T-cell (primary cell): Measurements from ENCODE around the gene CHML. TPM values are rescaled to one million over a fixed set of nuclear protein-coding genes. Genes with fewer than 3 reads are reported as not detected.
"Not testable (repeated sequence)": the region's sequence is repeated elsewhere in the genome, so short reads cannot be mapped to it uniquely, and the experiment has no call there.

Experiments used
- ATAC-seq, 4 experiments: fragments of 200-7000 bp in 3 of 4; fragments of 150-1000 bp in 1 of 4; cut with Tn5 transposase; replicated peaks in 1 of 4; 1 replicate in 3 of 4; 2 replicates in 1 of 4; pipeline ENCODE4 v1.10.0; 2021; ENCODE audit warnings: moderate library complexity in 3 of 4, mild to moderate bottlenecking in 2 of 4, moderate number of reproducible peaks in 1 of 4
- CTCF ChIA-PET, 2 donors: fragments of 300-600 bp; sonication (Branson Sonifier 250); formaldehyde crosslinking; loops; one replicate each; lab custom pipeline; 2022; ENCODE audit warnings: antibody characterized with exemption in 2 of 2; lab: Charles Lee
- POLR2A ChIA-PET, 2 donors: fragments of 300-600 bp; sonication (Branson Sonifier 250); formaldehyde crosslinking; loops; one replicate each; lab custom pipeline; 2022; ENCODE audit warnings: antibody characterized with exemption in 2 of 2; lab: Charles Lee
- DNase-seq, 35 experiments: peaks; one replicate each; pipeline versions ENCODE4 v3.0.0 to v3.0.0-alpha.2; 2013 to 2023
- H3K27ac ChIP-seq: one replicate; pipeline ENCODE4 v1.5.1; 2013; ENCODE audit warnings: low read length
- H3K27me3 ChIP-seq, 2 experiments: replicated peaks in 1 of 2; 1 replicate in 1 of 2; 2 replicates in 1 of 2; pipeline versions ENCODE4 v1.6.1 to v1.7.0; 2013; ENCODE audit warnings: low read length in 1 of 2, mixed read lengths in 1 of 2; ENCODE audit not compliant: control insufficient read depth in 2 of 2, insufficient read depth in 2 of 2; ENCODE audit errors: extremely low read depth in 1 of 2
- H3K36me3 ChIP-seq, 2 donors: 1 replicate in 1 of 2; 2 replicates in 1 of 2; pipeline versions ENCODE4 v1.6.1 to v1.7.0; 2013; ENCODE audit warnings: low read length in 1 of 2; ENCODE audit not compliant: control insufficient read depth in 2 of 2, insufficient read depth in 1 of 2; ENCODE audit errors: extremely low read depth in 1 of 2
- H3K4me1 ChIP-seq, 2 experiments: 1 replicate in 1 of 2; 2 replicates in 1 of 2; pipeline versions ENCODE4 v1.6.1 to v1.7.0; 2013; ENCODE audit warnings: low read length in 2 of 2, mixed read lengths in 1 of 2; ENCODE audit not compliant: insufficient read depth in 2 of 2, control insufficient read depth in 1 of 2; ENCODE audit errors: extremely low read depth in 1 of 2
- H3K4me3 ChIP-seq, 2 donors: 1 replicate in 1 of 2; 2 replicates in 1 of 2; pipeline versions ENCODE4 v1.5.1 to v1.7.0; 2013; ENCODE audit warnings: mild to moderate bottlenecking in 2 of 2, low read length in 1 of 2, moderate library complexity in 1 of 2; ENCODE audit not compliant: control insufficient read depth in 1 of 2; ENCODE audit errors: extremely low read depth in 1 of 2
- H3K9me3 ChIP-seq: 2 replicates; pipeline ENCODE4 v1.7.0; 2013
- H3K27ac Mint-ChIP-seq, 2 donors: one replicate each; pipeline ENCODE4 v1.8.0; 2020 to 2021; ENCODE audit warnings: mild to moderate bottlenecking in 2 of 2, mixed read lengths in 2 of 2
- H3K27me3 Mint-ChIP-seq, 2 donors: one replicate each; pipeline ENCODE4 v1.8.0; 2021 to 2022; ENCODE audit warnings: mixed read lengths in 2 of 2
- H3K36me3 Mint-ChIP-seq: one replicate; pipeline ENCODE4 v1.8.0; 2021; ENCODE audit warnings: mixed read lengths
- H3K4me1 Mint-ChIP-seq, 3 donors: one replicate each; pipeline ENCODE4 v1.8.0; 2020 to 2022; ENCODE audit warnings: mixed read lengths in 3 of 3, mild to moderate bottlenecking in 1 of 3
- H3K4me3 Mint-ChIP-seq, 3 donors: one replicate each; pipeline ENCODE4 v1.8.0; 2020 to 2022; ENCODE audit warnings: mild to moderate bottlenecking in 3 of 3, mixed read lengths in 3 of 3, moderate library complexity in 3 of 3
- H3K9me3 Mint-ChIP-seq, 3 donors: one replicate each; pipeline ENCODE4 v1.8.0; 2020 to 2022; ENCODE audit warnings: mixed read lengths in 3 of 3
- WGBS: methylation state at CpG from one replicate; pipeline ENCODE4 v1.1.5; 2013; ENCODE audit warnings: missing lambda C conversion rate; ENCODE audit not compliant: insufficient coverage; 5-methylcytosine and 5-hydroxymethylcytosine counted together
- total RNA-seq, 35 experiments: library from RNA in 6 of 35; stranded (reverse) in 6 of 35; fragments of 120-200 nt in 1 of 35; gene quantifications; one replicate each; pipeline versions ENCODE4 v1.2.1 to v1.2.4 and lab custom pipeline; 2013 to 2026

Gene CHML
- total RNA-seq, 5 donors from 2014 or later (not counting 1 experiment from before 2014, with no cell fraction given), result 6.5 to 15.8 (median 12.4) TPM

DNA sequence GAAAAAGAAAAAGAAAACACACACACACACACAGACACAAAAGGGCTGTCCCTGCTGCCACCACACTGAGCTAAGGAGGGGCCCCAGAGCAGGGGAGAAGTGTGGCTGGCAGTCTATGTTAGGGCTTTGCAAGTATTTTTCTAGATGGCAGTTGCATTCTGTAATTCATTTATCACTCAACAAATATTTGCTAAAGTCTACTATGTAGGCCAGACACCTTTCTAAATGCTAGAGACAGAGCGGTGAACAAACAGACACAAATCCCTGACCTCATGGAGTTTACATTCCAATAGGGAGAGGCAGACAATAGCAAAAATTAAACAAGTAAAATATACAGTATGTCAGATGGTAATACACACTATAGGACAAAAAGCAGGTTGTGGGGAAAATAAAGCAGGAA is 32.1 kb upstream of the CHML start:
- DNase-seq (no peak), ATAC-seq (no peak)
- peaks cover 0 to 5% of the 10 kb centered on the region in 2 experiments for H3K27me3 ChIP-seq
- H3K27ac ChIP-seq, result no peak overlapping the region
- no peaks in the 10 kb centered on the region for H3K9me3 ChIP-seq
- CTCF ChIA-PET, result interaction anchor here in 1 of 2 donors (0.6 kb wide), 1 partner anchor 45 kb away, joined by 3 read pairs; no protein-coding TSS in a partner anchor
- Mint-ChIP-seq H3K27ac (no peak overlapping the region), H3K36me3 (no peaks in the 10 kb centered on the region), H3K4me3 (no peak overlapping the region), H3K27me3 (peaks cover 0 to 5% of the 10 kb centered on the region in 2 donors), H3K4me1 (peaks cover 10 to 14% (median 12%) of the 10 kb centered on the region in 3 donors), H3K9me3 (no peaks in the 10 kb centered on the region)
- POLR2A ChIA-PET, result interaction anchor here in 1 of 2 donors (0.7 kb wide), 1 partner anchor 335 kb away, joined by 3 read pairs; no protein-coding TSS in a partner anchor
- no peaks in the 10 kb centered on the region for H3K36me3 ChIP-seq
- peaks cover 8 to 14% of the 10 kb centered on the region in 2 experiments for H3K4me1 ChIP-seq
- no peak overlapping the region for H3K4me3 ChIP-seq
- no CpG with 5 or more reads among the region's 1 CpG for WGBS

DNA sequence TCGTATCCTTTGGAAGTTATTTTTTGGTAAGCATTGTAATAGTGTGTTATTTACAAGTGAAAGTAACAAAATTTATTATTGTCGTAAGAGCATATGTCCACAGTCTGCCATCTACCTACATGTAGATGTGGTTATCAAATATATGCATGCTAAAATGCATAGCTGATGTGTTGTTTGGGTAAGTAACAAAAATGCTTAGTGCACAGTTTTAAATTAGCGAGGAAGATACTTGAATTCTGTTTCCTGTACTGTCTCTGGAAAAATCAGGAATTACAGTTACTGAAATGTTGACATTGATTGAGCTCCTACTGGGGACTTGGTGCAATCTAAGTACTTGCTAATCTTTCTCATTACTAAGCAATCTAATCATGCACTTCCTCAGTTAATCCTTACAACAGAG is 26.2 kb upstream of the CHML start:
- Mint-ChIP-seq H3K36me3 (no peaks in the 10 kb centered on the region), H3K27ac (no peak overlapping the region), H3K27me3 (peaks cover 0 to 7% of the 10 kb centered on the region in 2 donors), H3K4me1 (no peaks in the 10 kb centered on the region), H3K4me3 (no peak overlapping the region), H3K9me3 (no peaks in the 10 kb centered on the region)
- Histone ChIP-seq H3K36me3 (no peaks in the 10 kb centered on the region), H3K4me3 (no peak overlapping the region), H3K27ac (no peak overlapping the region), H3K27me3 (peaks cover 0 to 5% of the 10 kb centered on the region in 2 experiments), H3K4me1 (no peaks in the 10 kb centered on the region), H3K9me3 (no peaks in the 10 kb centered on the region)
- DNase-seq, result no peak
- ChIA-PET CTCF (interaction anchor here in 1 of 2 donors (0.9 kb wide), 1 partner anchor 8 kb away, joined by 3 read pairs; no protein-coding TSS in a partner anchor), POLR2A (no interaction called here)
- no peak for ATAC-seq
- WGBS, result 100% methylated on average over 1 of the region's 3 CpGs

DNA sequence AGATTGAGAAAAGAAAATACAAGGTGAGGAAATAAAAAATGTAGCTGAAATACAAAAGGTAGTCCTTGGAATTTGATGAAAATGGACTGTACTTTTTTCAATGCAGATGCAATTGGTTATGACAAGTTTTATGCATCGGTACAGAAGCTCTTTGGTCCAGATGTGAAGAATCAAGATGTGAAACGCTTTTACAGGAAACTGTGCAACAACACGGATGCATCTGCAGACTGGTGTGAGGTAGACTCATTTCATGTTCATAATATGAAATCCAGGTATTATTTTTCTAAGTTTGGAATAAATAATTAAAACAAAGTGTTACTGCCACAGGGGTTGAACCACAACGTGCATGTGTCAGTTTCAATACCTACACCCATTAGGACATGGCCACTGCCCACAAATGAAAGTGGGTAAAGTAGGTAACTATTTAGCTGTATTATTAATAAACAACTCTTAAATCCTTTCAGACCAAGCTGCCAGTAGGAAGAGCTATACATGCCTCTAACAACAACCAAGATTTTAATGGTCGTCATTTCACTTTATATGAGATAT is 20.3 kb upstream of the CHML start:
- no peak overlapping the region for H3K4me3 ChIP-seq
- Mint-ChIP-seq H3K9me3 (no peaks in the 10 kb centered on the region), H3K36me3 (peaks cover 2% of the 10 kb centered on the region), H3K27me3 (peaks cover 5 to 13% of the 10 kb centered on the region in 2 donors), H3K4me1 (no peaks in the 10 kb centered on the region), H3K27ac (no peak overlapping the region), H3K4me3 (no peak overlapping the region)
- no peak overlapping the region for H3K27ac ChIP-seq
- CTCF ChIA-PET, result interaction anchor here in 1 of 2 donors (0.6 kb wide), 1 partner anchor 8 kb away, joined by 3 read pairs; no protein-coding TSS in a partner anchor
- no peak for DNase-seq
- no peaks in the 10 kb centered on the region for H3K27me3 ChIP-seq
- POLR2A ChIA-PET, result interaction anchor here in 1 of 2 donors (0.6 kb wide), 1 partner anchor 18 kb away, joined by 8 read pairs; no protein-coding TSS in a partner anchor
- H3K9me3 ChIP-seq, result no peaks in the 10 kb centered on the region
- H3K36me3 ChIP-seq, result no peaks in the 10 kb centered on the region
- WGBS, result 71% methylated on average over 1 of the region's 5 CpGs
- H3K4me1 ChIP-seq, result no peaks in the 10 kb centered on the region
- no peak for ATAC-seq

DNA sequence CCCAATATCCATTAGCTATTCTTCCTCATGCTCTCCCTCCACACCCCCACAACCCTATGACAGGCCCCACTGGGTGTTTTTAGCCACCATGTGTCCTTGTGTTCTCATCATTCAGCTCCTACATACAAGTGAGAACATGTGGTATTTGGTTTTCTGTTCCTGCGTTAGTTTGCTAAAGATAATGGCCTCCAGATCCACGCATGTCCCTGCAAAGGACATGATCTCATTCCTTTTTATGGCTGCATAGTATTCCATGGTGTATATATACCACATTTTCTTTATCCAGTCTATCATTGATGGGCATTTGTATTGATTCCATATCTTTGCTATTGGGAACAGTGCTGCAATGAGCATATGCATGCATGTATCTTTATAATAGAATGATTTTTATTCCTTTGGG is 18.8 kb upstream of the CHML start:
- H3K27ac Mint-ChIP-seq, H3K9me3 Mint-ChIP-seq, ATAC-seq, H3K36me3 Mint-ChIP-seq, POLR2A ChIA-PET, H3K4me1 Mint-ChIP-seq, CTCF ChIA-PET, H3K4me3 ChIP-seq, H3K4me3 Mint-ChIP-seq, H3K27me3 ChIP-seq, H3K36me3 ChIP-seq, H3K27ac ChIP-seq, H3K9me3 ChIP-seq, H3K4me1 ChIP-seq, DNase-seq: not testable (repeated sequence)
- H3K27me3 Mint-ChIP-seq, result peaks cover 5 to 19% of the 10 kb centered on the region in 2 donors
- no CpG with 5 or more reads among the region's 2 CpGs for WGBS

DNA sequence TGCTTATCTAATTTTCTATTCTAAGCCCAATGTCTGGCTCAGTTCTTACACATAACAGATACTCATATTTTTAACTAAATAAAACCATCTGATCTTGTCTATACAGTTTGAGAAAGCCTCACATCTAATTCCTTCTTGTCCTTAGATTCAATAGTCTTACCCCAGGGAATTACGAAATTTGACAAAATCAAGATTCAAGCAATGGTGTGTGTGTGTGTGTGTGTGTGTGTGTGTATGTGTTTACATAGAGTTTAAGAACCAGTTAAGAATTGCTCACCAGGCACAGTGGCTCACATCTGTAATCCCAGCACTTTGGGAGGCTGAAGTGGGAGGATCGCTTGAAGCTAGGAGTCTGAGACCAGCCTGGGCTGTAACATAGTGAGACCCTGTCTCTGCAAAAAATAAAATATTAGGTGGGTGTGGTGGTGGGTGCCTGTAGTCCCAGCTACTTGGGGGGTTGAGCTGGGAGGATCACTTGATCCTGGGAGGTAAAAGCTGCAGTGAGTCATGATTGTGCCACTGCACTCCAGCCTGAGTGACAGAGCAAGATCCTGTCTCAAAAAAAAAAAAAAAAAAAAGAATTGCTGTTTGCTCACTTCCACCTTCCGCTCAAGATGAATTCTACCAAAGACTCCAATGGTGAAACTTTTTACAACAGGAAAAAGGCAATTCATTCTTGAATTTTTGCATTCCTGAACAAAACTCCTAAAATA is 18.1 kb upstream of the CHML start:
- no peaks in the 10 kb centered on the region for H3K9me3 Mint-ChIP-seq
- ATAC-seq (no peak), DNase-seq (no peak)
- no peaks in the 10 kb centered on the region for H3K4me1 Mint-ChIP-seq
- H3K27ac Mint-ChIP-seq, result no peak overlapping the region
- no peaks in the 10 kb centered on the region for H3K36me3 ChIP-seq
- no CpG with 5 or more reads among the region's 3 CpGs for WGBS
- H3K4me1 ChIP-seq, result no peaks in the 10 kb centered on the region
- no peak overlapping the region for H3K4me3 ChIP-seq
- no peaks in the 10 kb centered on the region for H3K27me3 ChIP-seq
- H3K27ac ChIP-seq, result no peak overlapping the region
- H3K9me3 ChIP-seq, result no peaks in the 10 kb centered on the region
- H3K27me3 Mint-ChIP-seq, result peaks cover 5 to 16% of the 10 kb centered on the region in 2 donors
- ChIA-PET CTCF (interaction anchor here in 1 of 2 donors (0.9 kb wide), 1 partner anchor 19 kb away, joined by 4 read pairs; no protein-coding TSS in a partner anchor), POLR2A (no interaction called here)
- H3K36me3 Mint-ChIP-seq, result peaks cover 2% of the 10 kb centered on the region
- no peak overlapping the region for H3K4me3 Mint-ChIP-seq

DNA sequence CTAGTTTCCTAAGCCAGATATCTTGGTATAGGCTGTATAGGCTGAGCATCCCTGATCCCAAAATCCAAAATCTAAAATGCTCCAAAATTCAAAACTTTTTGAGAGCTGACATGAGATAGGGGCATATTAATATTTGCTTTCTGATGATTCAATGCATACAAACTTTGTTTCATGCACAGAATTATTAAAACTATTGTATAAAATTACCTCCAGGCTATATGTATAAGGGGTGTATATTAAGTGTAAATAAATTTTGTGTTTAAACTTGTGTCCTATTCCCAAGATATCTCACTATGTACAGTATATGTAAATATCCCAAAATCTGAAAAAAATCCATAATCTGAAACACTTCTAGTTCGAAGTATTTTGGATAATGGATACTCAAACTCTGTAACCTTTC is 14.5 kb upstream of the CHML start:
- Mint-ChIP-seq H3K4me3 (no peak overlapping the region), H3K9me3 (peaks cover 0 to 2% (median 0%) of the 10 kb centered on the region in 3 donors), H3K36me3 (peaks cover 2% of the 10 kb centered on the region), H3K4me1 (no peaks in the 10 kb centered on the region), H3K27ac (no peak overlapping the region), H3K27me3 (peaks cover 5 to 19% of the 10 kb centered on the region in 2 donors)
- no peak for DNase-seq
- no peak overlapping the region for H3K4me3 ChIP-seq
- H3K27me3 ChIP-seq, result no peaks in the 10 kb centered on the region
- H3K9me3 ChIP-seq, result no peaks in the 10 kb centered on the region
- CTCF ChIA-PET, result no interaction called here
- no peaks in the 10 kb centered on the region for H3K36me3 ChIP-seq
- WGBS, result no CpG with 5 or more reads among the region's 1 CpG
- ATAC-seq, result no peak
- H3K4me1 ChIP-seq, result no peaks in the 10 kb centered on the region
- H3K27ac ChIP-seq, result no peak overlapping the region
- POLR2A ChIA-PET, result no interaction called here
